Endothelial cell of umbilical vein (primary cell): Measurements from ENCODE around the gene SYTL2. TPM values are rescaled to one million over a fixed set of nuclear protein-coding genes. Genes with fewer than 3 reads are reported as not detected.

Experiments used
- BruUV-seq: library from RNA; stranded (reverse); fragments of 400-500 nt; replicated peaks from 2 replicates; lab custom pipeline; 2021; lab: Mats Ljungman, UMichigan
- CTCF ChIA-PET: fragments of 300-600, 350-600 bp; sonication (Branson Sonifier 250); formaldehyde crosslinking; loops from one replicate; lab custom pipeline; 2021; ENCODE audit warnings: antibody characterized with exemption, inconsistent platforms; lab: Charles Lee
- POLR2A ChIA-PET: fragments of 300-600, 350-600 bp; sonication (Branson Sonifier 250); formaldehyde crosslinking; loops from one replicate; lab custom pipeline; 2021; ENCODE audit warnings: antibody characterized with exemption, inconsistent platforms; lab: Charles Lee
- DNase-seq: peaks from one replicate; pipeline ENCODE4 v3.0.0-alpha.2; 2011; ENCODE audit warnings: low read depth, low spot score
- FAIRE-seq: peaks from 2 replicates; lab custom pipeline; 2011; peaks lifted over from hg19 to GRCh38; lab: Jason Lieb, UNC
- H2AFZ ChIP-seq: 2 replicates; pipeline ENCODE4 v1.6.0; 2012; ENCODE audit warnings: low read depth, low read length, control low read depth, inconsistent platforms
- H3K27ac ChIP-seq: 2 replicates; pipeline ENCODE4 v1.5.1; 2011; ENCODE audit warnings: low read depth, mild to moderate bottlenecking, control low read depth, low read length, moderate library complexity; ENCODE audit not compliant: insufficient read depth
- H3K27me3 ChIP-seq, 2 experiments: 2 replicates each; pipeline versions ENCODE4 v1.6.0 to v1.6.1; 2011; ENCODE audit warnings: low read length in 2 of 2, mixed read lengths in 1 of 2; ENCODE audit not compliant: control insufficient read depth in 2 of 2, insufficient read depth in 2 of 2
- H3K36me3 ChIP-seq, 2 experiments: 2 replicates in 1 of 2; 3 replicates in 1 of 2; pipeline ENCODE4 v1.5.1; 2011; ENCODE audit warnings: low read length in 2 of 2, mild to moderate bottlenecking in 1 of 2, moderate library complexity in 1 of 2; ENCODE audit not compliant: control insufficient read depth in 2 of 2, insufficient read depth in 2 of 2; ENCODE audit errors: extremely low read depth in 1 of 2
- H3K4me1 ChIP-seq: 3 replicates; pipeline ENCODE4 v1.5.1; 2011; ENCODE audit warnings: mild to moderate bottlenecking, low read length; ENCODE audit not compliant: control insufficient read depth, insufficient read depth; ENCODE audit errors: extremely low read depth
- H3K4me2 ChIP-seq: 2 replicates; pipeline ENCODE4 v1.6.1; 2011; ENCODE audit warnings: low read length, control low read depth, mixed read lengths; ENCODE audit not compliant: insufficient read depth
- H3K4me3 ChIP-seq, 3 experiments: fragments of 200-600 bp in 1 of 3; sonication (generic), shearing (Covaris generic) in 1 of 3; replicated peaks in 1 of 3; 2 replicates each; pipeline ENCODE4 v1.5.1; 2011 to 2016; ENCODE audit warnings: control low read depth in 3 of 3, low read length in 3 of 3, mild to moderate bottlenecking in 2 of 3, inconsistent platforms in 1 of 3, low read depth in 1 of 3, moderate library complexity in 1 of 3; ENCODE audit not compliant: insufficient read depth in 1 of 3
- H3K79me2 ChIP-seq: 2 replicates; pipeline ENCODE4 v1.6.0; 2012; ENCODE audit warnings: low read length, inconsistent platforms; ENCODE audit not compliant: control insufficient read depth, insufficient read depth
- H3K9ac ChIP-seq: replicated peaks from 2 replicates; pipeline ENCODE3; 2011; ENCODE audit warnings: low read length, control low read depth; ENCODE audit not compliant: insufficient read depth; ENCODE audit errors: extremely low read depth
- H3K9me1 ChIP-seq: replicated peaks from 3 replicates; pipeline ENCODE4 v1.6.0; 2011; ENCODE audit warnings: mild to moderate bottlenecking, low read length; ENCODE audit not compliant: control insufficient read depth, insufficient read depth; ENCODE audit errors: extremely low read depth
- H3K9me3 ChIP-seq: replicated peaks from 2 replicates; pipeline ENCODE4 v1.5.1; 2012; ENCODE audit warnings: low read length, inconsistent platforms; ENCODE audit not compliant: control insufficient read depth, insufficient read depth
- H4K20me1 ChIP-seq: replicated peaks from 2 replicates; pipeline ENCODE3; 2011; ENCODE audit warnings: mild to moderate bottlenecking, low read length; ENCODE audit not compliant: control insufficient read depth, insufficient read depth; ENCODE audit errors: extremely low read depth
- CTCF ChIP-seq, 2 donors: IDR thresholded peaks; 1 replicate in 1 of 2; 2 replicates in 1 of 2; pipeline ENCODE4 v1.5.1; 2011; ENCODE audit warnings: low read length in 2 of 2, mild to moderate bottlenecking in 2 of 2, moderate library complexity in 2 of 2, control low read depth in 1 of 2, inconsistent platforms in 1 of 2, low read depth in 1 of 2; ENCODE audit not compliant: insufficient read depth in 1 of 2; ENCODE audit errors: extremely low read depth in 1 of 2
- EZH2 ChIP-seq: IDR thresholded peaks from 2 replicates; pipeline ENCODE4 v1.6.1; 2012; ENCODE audit warnings: borderline replicate concordance, low read depth, mild to moderate bottlenecking, moderate library complexity, low read length, inconsistent platforms; ENCODE audit not compliant: severe bottlenecking
- FOS ChIP-seq: IDR thresholded peaks from 2 replicates; pipeline ENCODE4 v1.6.1; 2011; ENCODE audit warnings: mild to moderate bottlenecking, low read length, moderate library complexity, borderline replicate concordance; ENCODE audit not compliant: insufficient read depth
- GATA2 ChIP-seq: IDR thresholded peaks from 2 replicates; pipeline ENCODE4 v1.7.0; 2011; ENCODE audit warnings: low read depth, mild to moderate bottlenecking, moderate library complexity, mixed read lengths, low read length; ENCODE audit not compliant: insufficient read length, insufficient read depth
- JUN ChIP-seq: IDR thresholded peaks from 2 replicates; pipeline ENCODE4 v1.6.1; 2011; ENCODE audit warnings: borderline replicate concordance, low read depth; ENCODE audit not compliant: insufficient read length, insufficient read depth
- MYC ChIP-seq: IDR thresholded peaks from one replicate; pipeline ENCODE4 v1.6.1; 2011; ENCODE audit warnings: mild to moderate bottlenecking, low read depth, low read length
- POLR2A ChIP-seq: IDR thresholded peaks from 2 replicates; pipeline ENCODE4 v1.6.1; 2012; ENCODE audit warnings: low read depth, mild to moderate bottlenecking, control low read depth, low read length
- POLR2AphosphoS5 ChIP-seq: IDR thresholded peaks from 2 replicates; pipeline ENCODE4 v1.6.1; 2012; ENCODE audit warnings: low read depth, mild to moderate bottlenecking, control low read depth, low read length, moderate library complexity; ENCODE audit not compliant: insufficient read depth
- dilution Hi-C: fragments of 300-500 bp; cut with MboI; formaldehyde crosslinking; loops from one replicate; pipeline ENCODE4 v1.15.0; 2019; ENCODE audit warnings: low sequenced_read_pairs; ENCODE audit not compliant: extremely low pct_ligation_motif_present
- intact Hi-C: fragments of 100-400 bp; cut with micrococcal nuclease; formaldehyde crosslinking; loops from one replicate; pipeline ENCODE4 v1.10.0; 2022
- polyA plus RNA-seq, 4 experiments: library from polyadenylated mRNA; depleted of rRNA in 3 of 4; stranded (reverse) in 3 of 4; unstranded in 1 of 4; fragments of >200 nt; gene quantifications; 2 replicates each; pipeline versions ENCODE4 v1.2.1 to v1.2.3, GENCODE V29; 2011 to 2012; ENCODE audit warnings: missing spikeins in 1 of 4
- total RNA-seq: library from RNA; stranded (reverse); gene quantifications from 2 replicates; pipeline ENCODE4 v1.2.3, GENCODE V29; 2021
- TF ChIP-seq, protein P1 (sequence below): IDR thresholded peaks from 2 replicates; pipeline ENCODE4 v1.6.1; 2011; ENCODE audit not compliant: insufficient read depth, insufficient read length

SYTL2 gene
- total and polyA plus RNA-seq, 2 donors (not counting 3 experiments of a cell fraction or from before 2014, with no cell fraction given), result 1.4 to 2.4 TPM

GRCh38 chr11:85666687-85667086 is 144.3 kb downstream of the SYTL2 start:
- FAIRE-seq (no peak), DNase-seq (no peak)
- Histone ChIP-seq H3K79me2 (peaks cover 30% of the 10 kb centered on the region), H3K27me3 (no peaks in the 10 kb centered on the region), H3K9me1 (no peaks in the 10 kb centered on the region), H3K9ac (no peak overlapping the region), H3K9me3 (no peaks in the 10 kb centered on the region), H3K4me2 (no peak overlapping the region), H3K4me1 (peaks cover 9% of the 10 kb centered on the region), H4K20me1 (peaks cover 8% of the 10 kb centered on the region), H2AFZ (no peak overlapping the region), H3K36me3 (peaks cover 0 to 3% of the 10 kb centered on the region in 2 experiments), H3K27ac (no peak overlapping the region), H3K4me3 (no peak overlapping the region)
- intact Hi-C loops, result loop anchor here (10.0 kb wide), 1 partner anchor 628 kb away; no protein-coding TSS in a partner anchor
- ChIA-PET CTCF (no interaction called here), POLR2A (no interaction called here)
- no peak for TF ChIP-seq JUN
- TF ChIP-seq, protein P1, sequence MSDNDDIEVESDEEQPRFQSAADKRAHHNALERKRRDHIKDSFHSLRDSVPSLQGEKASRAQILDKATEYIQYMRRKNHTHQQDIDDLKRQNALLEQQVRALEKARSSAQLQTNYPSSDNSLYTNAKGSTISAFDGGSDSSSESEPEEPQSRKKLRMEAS, result no peak
- no peak for TF ChIP-seq EZH2
- no peak for TF ChIP-seq POLR2A
- TF ChIP-seq POLR2AphosphoS5, result no peak
- TF ChIP-seq FOS, result no peak
- TF ChIP-seq GATA2, result no peak
- no peak for TF ChIP-seq CTCF (IDR thresholded peaks at IDR 0.05; ENCODE audit: extremely low read depth in 1 of 2, insufficient read depth in 1 of 2, low read depth in 1 of 2, low read length in 2 of 2)
- TF ChIP-seq MYC, result no peak
- no TSS peak for BruUV-seq
- dilution Hi-C loops, result no loop called here
